ENCODE data around the gene CLCNKA.

The CLCNKA gene

GRCh38 chr1:16009030-16009460 is 12.8 kb upstream of the CLCNKA start:
- Histone ChIP-seq H3K4me1 (ENCODE audit: insufficient read depth, low read length, severe bottlenecking) (peaks cover 14% of the 10 kb centered on the region), H3K4me2 (ENCODE audit: low read length) (no peak overlapping the region), H3K27me3 (ENCODE audit: insufficient read depth, low read length) (no peaks in the 10 kb centered on the region; the same call in 1 of the 2 replicates), H3K79me2 (ENCODE audit: insufficient read depth, low read length) (no peaks in the 10 kb centered on the region), H3K27ac (ENCODE audit: low read depth, low read length, poor library complexity, severe bottlenecking) (no peak overlapping the region), H3F3A (ENCODE audit: insufficient read depth, low read length) (no peaks in the 10 kb centered on the region), H2AFZ (ENCODE audit: low read length) (no peak overlapping the region), H3K9ac (ENCODE audit: low read length) (no peak overlapping the region), H3K4me3 (ENCODE audit: low read depth, low read length, poor library complexity, severe bottlenecking) (no peak overlapping the region), H3K9me3 (ENCODE audit: low read length) (no peaks in the 10 kb centered on the region), H3K36me3 (ENCODE audit: insufficient read depth, low read length) (no peaks in the 10 kb centered on the region), H3K9me2 (ENCODE audit: low read depth, low read length) (no peaks in the 10 kb centered on the region), H4K20me1 (ENCODE audit: insufficient read depth, low read length) (no peaks in the 10 kb centered on the region)
- peak; percentile 98 for TF ChIP-seq CTCF (IDR thresholded peaks at IDR 0.05; ENCODE audit: low read length)
- TF ChIP-seq EZH2 (IDR thresholded peaks at IDR 0.05; ENCODE audit: borderline replicate concordance, low read length): no peak

DNA sequence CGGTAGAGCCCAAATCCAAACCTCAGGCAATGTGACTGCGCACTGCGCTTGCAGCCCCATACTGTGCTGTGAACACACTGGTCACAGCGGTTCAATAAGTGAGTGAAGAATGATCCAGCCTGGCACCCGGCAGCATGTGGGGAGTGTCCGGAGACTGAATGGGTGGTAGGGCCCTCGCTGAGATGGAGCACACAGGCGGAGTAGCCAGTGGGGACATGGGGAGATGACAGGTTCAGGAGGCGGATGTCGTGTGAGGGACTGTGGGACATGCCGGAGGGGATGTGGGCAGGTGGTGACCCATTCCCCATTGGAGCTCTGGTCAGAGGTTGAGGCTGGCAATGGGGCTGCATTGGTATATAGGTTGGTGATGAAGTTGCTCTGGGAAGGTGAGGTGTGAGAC is 12.2 kb upstream of the CLCNKA start:
- no peaks in the 10 kb centered on the region for H3K9me2 ChIP-seq (ENCODE audit: low read depth, low read length)
- H3K4me2 ChIP-seq (ENCODE audit: low read length): no peak overlapping the region
- H3K27ac ChIP-seq (ENCODE audit: low read depth, low read length, poor library complexity, severe bottlenecking): no peak overlapping the region
- H3K27me3 ChIP-seq (ENCODE audit: insufficient read depth, low read length): no peaks in the 10 kb centered on the region; the same call in 1 of the 2 replicates
- H3F3A ChIP-seq (ENCODE audit: insufficient read depth, low read length): no peaks in the 10 kb centered on the region
- no peaks in the 10 kb centered on the region for H3K79me2 ChIP-seq (ENCODE audit: insufficient read depth, low read length)
- H3K36me3 ChIP-seq (ENCODE audit: insufficient read depth, low read length): no peaks in the 10 kb centered on the region
- peaks cover 17% of the 10 kb centered on the region for H3K4me1 ChIP-seq (ENCODE audit: insufficient read depth, low read length, severe bottlenecking)
- H3K9ac ChIP-seq (ENCODE audit: low read length): no peak overlapping the region
- H2AFZ ChIP-seq (ENCODE audit: low read length): no peak overlapping the region
- H4K20me1 ChIP-seq (ENCODE audit: insufficient read depth, low read length): no peaks in the 10 kb centered on the region
- no peaks in the 10 kb centered on the region for H3K9me3 ChIP-seq (ENCODE audit: low read length)
- no peak for TF ChIP-seq CTCF (IDR thresholded peaks at IDR 0.05; ENCODE audit: low read length)
- no peak for TF ChIP-seq EZH2 (IDR thresholded peaks at IDR 0.05; ENCODE audit: borderline replicate concordance, low read length)
- H3K4me3 ChIP-seq (ENCODE audit: low read depth, low read length, poor library complexity, severe bottlenecking): no peak overlapping the region

GRCh38 chr1:16010837-16011236 is 11.0 kb upstream of the CLCNKA start:
- Histone ChIP-seq H2AFZ (ENCODE audit: low read length) (no peak overlapping the region), H3K9me2 (ENCODE audit: low read depth, low read length) (no peaks in the 10 kb centered on the region), H3K27ac (ENCODE audit: low read depth, low read length, poor library complexity, severe bottlenecking) (no peak overlapping the region), H3K79me2 (ENCODE audit: insufficient read depth, low read length) (no peaks in the 10 kb centered on the region), H3K4me3 (ENCODE audit: low read depth, low read length, poor library complexity, severe bottlenecking) (no peak overlapping the region), H4K20me1 (ENCODE audit: insufficient read depth, low read length) (no peaks in the 10 kb centered on the region), H3K4me1 (ENCODE audit: insufficient read depth, low read length, severe bottlenecking) (peaks cover 24% of the 10 kb centered on the region), H3K9me3 (ENCODE audit: low read length) (no peaks in the 10 kb centered on the region), H3K9ac (ENCODE audit: low read length) (no peak overlapping the region), H3K27me3 (ENCODE audit: insufficient read depth, low read length) (no peaks in the 10 kb centered on the region; the same call in 1 of the 2 replicates), H3F3A (ENCODE audit: insufficient read depth, low read length) (no peaks in the 10 kb centered on the region), H3K4me2 (ENCODE audit: low read length) (no peak overlapping the region), H3K36me3 (ENCODE audit: insufficient read depth, low read length) (no peaks in the 10 kb centered on the region)
- TF ChIP-seq CTCF (IDR thresholded peaks at IDR 0.05; ENCODE audit: low read length): no peak
- TF ChIP-seq EZH2 (IDR thresholded peaks at IDR 0.05; ENCODE audit: borderline replicate concordance, low read length): no peak

Measured in OCI-LY1 (cell line).